IPS DF 6.9 (cell line): ENCODE results near the gene WNT8A.

ENCODE experiments used
- DNase-seq: peaks from one replicate; pipeline ENCODE4 v3.0.0-alpha.2; 2013; ENCODE audit warnings: low read depth, low spot score
- H3K27ac ChIP-seq: one replicate; pipeline ENCODE4 v1.5.1; 2013; ENCODE audit warnings: low read length, control low read depth
- H3K27me3 ChIP-seq: 2 replicates; pipeline ENCODE4 v1.6.1; 2013; ENCODE audit warnings: mild to moderate bottlenecking, low read length; ENCODE audit not compliant: control insufficient read depth, insufficient read depth
- H3K36me3 ChIP-seq: 2 replicates; pipeline ENCODE4 v1.6.1; 2013; ENCODE audit warnings: low read length; ENCODE audit not compliant: control insufficient read depth, insufficient read depth
- H3K4me1 ChIP-seq: 2 replicates; pipeline ENCODE4 v1.6.1; 2013; ENCODE audit warnings: low read length; ENCODE audit not compliant: control insufficient read depth, insufficient read depth
- H3K4me3 ChIP-seq: 2 replicates; pipeline ENCODE4 v1.5.1; 2013; ENCODE audit warnings: mild to moderate bottlenecking, low read length
- H3K9me3 ChIP-seq: 2 replicates; pipeline ENCODE4 v1.6.1; 2013; ENCODE audit warnings: low read length, inconsistent platforms; ENCODE audit not compliant: control insufficient read depth, insufficient read depth
- WGBS: extraction: QIAGEN DNeasy Blood & Tissue Kit; methylation state at CpG from one replicate; pipeline ENCODE4 v1.1.7; 2013; ENCODE audit warnings: mixed read lengths, missing lambda C conversion rate; ENCODE audit not compliant: insufficient read length, insufficient coverage; 5-methylcytosine and 5-hydroxymethylcytosine counted together

WNT8A gene

GRCh38 chr5:138109463-138110265, 25.8 kb downstream of the WNT8A start:
- no peaks in the 10 kb centered on the region for H3K9me3 ChIP-seq
- H3K36me3 ChIP-seq, result no peaks in the 10 kb centered on the region
- H3K4me1 ChIP-seq, result peaks cover 1% of the 10 kb centered on the region; the same call in 1 of the 2 replicates
- no peak overlapping the region for H3K4me3 ChIP-seq
- H3K27ac ChIP-seq, result no peak overlapping the region
- WGBS, result no CpG with 5 or more reads among the region's 1 CpG
- DNase-seq, result no peak
- H3K27me3 ChIP-seq, result no peaks in the 10 kb centered on the region

- Histone ChIP-seq H3K36me3 (no peaks in the 10 kb centered on the region), H3K27me3 (no peaks in the 10 kb centered on the region), H3K4me3 (no peak overlapping the region), H3K9me3 (no peaks in the 10 kb centered on the region), H3K4me1 (peaks cover 1% of the 10 kb centered on the region; the same call in 1 of the 2 replicates), H3K27ac (no peak overlapping the region)
- DNase-seq, result no peak
- WGBS, result no CpG with 5 or more reads among the region's 4 CpGs
These were observed 26.6 kb downstream of the WNT8A start for GRCh38 chr5:138110266-138110963.

GRCh38 chr5:138111181-138111580, 27.3 kb downstream of the WNT8A start:
- no peaks in the 10 kb centered on the region for H3K9me3 ChIP-seq
- H3K36me3 ChIP-seq, result no peaks in the 10 kb centered on the region
- H3K27me3 ChIP-seq, result no peaks in the 10 kb centered on the region
- WGBS, result no CpG with 5 or more reads among the region's 4 CpGs
- no peak for DNase-seq
- no peak overlapping the region for H3K4me3 ChIP-seq
- peaks cover 1% of the 10 kb centered on the region; the same call in 1 of the 2 replicates for H3K4me1 ChIP-seq
- H3K27ac ChIP-seq, result no peak overlapping the region

DNA sequence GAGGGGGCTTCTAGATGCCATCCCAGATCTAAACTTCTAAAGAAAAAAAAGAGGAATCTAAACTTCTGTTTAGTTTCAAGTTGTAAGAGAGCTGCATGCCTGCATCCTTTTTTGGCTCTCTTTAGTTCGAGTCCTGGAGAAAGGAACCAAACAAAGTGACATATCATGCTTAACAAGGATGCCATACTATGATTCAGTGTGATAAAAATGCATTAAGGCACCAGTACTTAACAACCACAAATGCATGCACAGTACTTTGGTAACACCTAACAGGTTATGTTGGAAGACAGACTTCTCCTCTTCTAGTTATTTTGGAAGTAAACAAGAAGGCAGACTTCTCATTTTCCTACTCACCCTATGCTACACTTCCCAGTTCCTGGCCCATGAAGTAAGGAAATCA, 28.1 kb downstream of the WNT8A start:
- Histone ChIP-seq H3K36me3 (no peaks in the 10 kb centered on the region), H3K9me3 (no peaks in the 10 kb centered on the region), H3K27ac (no peak overlapping the region), H3K4me3 (no peak overlapping the region), H3K27me3 (no peaks in the 10 kb centered on the region), H3K4me1 (peaks cover 1% of the 10 kb centered on the region; the same call in 1 of the 2 replicates)
- WGBS, result no CpG with 5 or more reads among the region's 1 CpG
- DNase-seq, result no peak

DNA sequence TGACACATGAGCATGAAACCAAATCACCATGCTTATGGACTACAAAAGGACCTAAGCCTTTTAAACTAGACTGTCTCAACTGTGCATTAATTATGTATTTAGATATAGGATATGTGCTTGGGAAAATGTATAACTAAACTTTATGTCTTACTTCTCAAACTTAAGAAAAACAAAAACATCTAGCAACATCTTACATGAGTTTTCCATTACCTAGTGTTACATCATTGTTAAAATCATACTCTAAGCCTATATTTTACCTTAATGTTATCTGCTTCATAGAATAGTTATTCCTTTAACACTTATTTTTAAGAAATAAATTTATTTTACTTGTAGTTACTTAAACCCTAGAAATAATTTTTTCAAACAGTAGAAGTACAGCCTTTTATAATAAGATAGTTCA, 31.4 kb downstream of the WNT8A start:
- no peaks in the 10 kb centered on the region for H3K36me3 ChIP-seq
- H3K9me3 ChIP-seq, result no peaks in the 10 kb centered on the region
- no peak for DNase-seq
- peaks cover 1% of the 10 kb centered on the region; the same call in 1 of the 2 replicates for H3K4me1 ChIP-seq
- no peak overlapping the region for H3K4me3 ChIP-seq
- no peaks in the 10 kb centered on the region for H3K27me3 ChIP-seq
- no peak overlapping the region for H3K27ac ChIP-seq

DNA sequence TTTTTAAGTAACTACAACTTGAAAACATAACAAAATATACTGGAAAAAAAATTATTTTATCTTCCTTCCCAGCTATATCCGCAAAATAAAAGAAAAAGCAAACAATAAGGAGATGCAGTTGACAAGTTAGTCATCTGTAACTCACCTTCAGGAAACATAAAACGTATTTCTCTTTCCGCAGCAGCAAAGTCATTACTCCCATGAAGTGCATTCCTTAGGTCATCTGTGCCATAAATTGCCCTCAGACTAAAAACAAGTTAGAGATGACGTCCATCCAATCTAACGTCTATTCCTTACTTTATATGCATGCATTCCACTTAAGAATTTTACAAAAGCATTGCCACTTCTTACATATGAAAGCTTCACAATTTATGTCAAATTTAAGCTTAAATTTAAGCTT, 44.5 kb downstream of the WNT8A start:
- no CpG with 5 or more reads among the region's 5 CpGs for WGBS
- DNase-seq, result no peak
- Histone ChIP-seq H3K4me1 (no peaks in the 10 kb centered on the region), H3K4me3 (no peak overlapping the region), H3K9me3 (no peaks in the 10 kb centered on the region), H3K36me3 (no peaks in the 10 kb centered on the region), H3K27ac (no peak overlapping the region), H3K27me3 (no peaks in the 10 kb centered on the region)

DNA sequence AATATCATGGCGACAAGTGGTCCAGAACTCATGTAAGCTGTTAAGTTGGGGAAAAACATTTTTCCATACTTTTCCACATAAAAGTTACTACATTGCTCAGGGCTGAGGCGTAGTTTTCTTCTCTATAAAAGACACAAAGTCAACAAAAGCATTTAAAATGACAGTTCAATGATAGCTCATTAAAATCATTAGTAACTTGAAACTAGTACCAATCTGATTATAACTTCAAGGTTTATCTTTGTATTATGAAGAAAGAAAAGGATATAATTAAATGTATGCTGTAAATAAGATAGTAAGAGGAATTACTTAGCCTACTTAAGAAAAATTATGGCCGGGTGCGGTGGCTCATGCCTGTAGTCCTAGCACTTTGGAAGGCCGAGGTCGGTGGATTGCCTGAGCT, 45.5 kb downstream of the WNT8A start:
- Histone ChIP-seq H3K9me3 (no peaks in the 10 kb centered on the region), H3K4me1 (no peaks in the 10 kb centered on the region), H3K27ac (no peak overlapping the region), H3K4me3 (no peak overlapping the region), H3K27me3 (no peaks in the 10 kb centered on the region), H3K36me3 (no peaks in the 10 kb centered on the region)
- WGBS, result no CpG with 5 or more reads among the region's 6 CpGs
- DNase-seq, result no peak

DNA sequence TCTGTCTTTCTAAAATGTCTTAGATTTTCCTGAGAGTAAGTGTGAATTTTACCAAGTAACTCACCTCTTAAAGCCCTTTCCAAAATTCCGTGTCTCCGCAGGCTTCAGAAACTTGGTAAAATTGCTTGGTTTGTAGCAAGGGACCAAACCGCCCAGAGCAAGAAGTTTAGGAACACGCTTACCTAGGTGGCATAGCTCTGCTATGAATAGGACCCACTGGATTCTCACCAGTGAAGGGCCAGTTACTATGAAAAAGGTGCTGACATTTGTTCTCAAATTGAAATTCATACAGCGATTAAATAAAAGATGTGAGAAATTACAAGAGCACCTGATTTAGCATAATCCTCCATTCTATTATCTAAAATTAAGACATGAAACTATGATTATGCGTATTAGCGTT, 48.7 kb downstream of the WNT8A start:
- no peak for DNase-seq
- no CpG with 5 or more reads among the region's 7 CpGs for WGBS
- Histone ChIP-seq H3K4me3 (no peak overlapping the region), H3K27me3 (no peaks in the 10 kb centered on the region), H3K9me3 (no peaks in the 10 kb centered on the region), H3K36me3 (no peaks in the 10 kb centered on the region), H3K27ac (no peak overlapping the region), H3K4me1 (no peaks in the 10 kb centered on the region)

DNA sequence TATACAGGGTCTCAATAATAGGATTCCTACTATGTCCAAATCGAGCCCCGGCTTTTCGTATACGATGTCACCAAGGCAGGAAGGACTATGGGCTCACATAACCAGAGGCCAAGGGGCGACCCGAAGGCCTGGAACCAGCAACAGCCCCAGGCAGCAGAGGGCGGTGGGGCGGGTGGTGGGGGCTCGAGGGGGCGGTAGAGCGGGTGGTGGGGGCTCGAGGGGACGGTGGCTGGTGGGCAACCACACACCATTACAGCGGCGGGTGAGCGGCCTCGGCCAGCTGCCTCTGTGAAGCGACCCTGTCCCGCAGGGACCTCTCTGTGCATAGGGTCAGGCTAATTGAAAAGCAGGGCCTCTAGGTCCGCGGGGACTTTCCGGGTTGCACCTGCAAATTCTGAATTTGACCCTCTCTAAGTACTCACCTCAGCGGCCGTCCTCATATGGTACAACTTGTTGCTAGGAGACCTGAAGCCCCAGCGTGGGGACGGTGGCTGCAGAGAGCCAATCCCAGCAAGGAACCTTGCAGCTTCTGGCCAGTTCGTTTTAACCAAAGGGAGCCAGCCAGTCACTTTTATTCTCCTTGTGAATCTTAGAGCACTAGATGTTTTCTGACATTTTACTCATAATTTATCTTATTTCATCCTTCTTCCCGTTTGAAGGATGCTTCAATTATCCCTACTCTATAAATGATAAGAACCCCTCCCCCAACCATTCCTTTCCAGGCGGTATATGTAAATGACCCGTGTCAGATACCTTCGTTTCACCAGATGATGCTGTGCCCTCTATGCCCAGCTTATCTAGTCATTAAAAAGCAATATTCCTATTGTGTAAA, 55.3 kb downstream of the WNT8A start, which contains the start of gene NME5:
Gene NME5, minus strand, starts transcription at position 480 of the 832 bp plus-strand sequence. CDS start 648 bp downstream, outside the sequence.
- Histone ChIP-seq H3K4me3 (peak within 1 kb of the TSS; percentile 61; the same call in 1 of the 2 replicates), H3K9me3 (no peaks in the 10 kb centered on the region), H3K27me3 (no peaks in the 10 kb centered on the region), H3K36me3 (no peaks in the 10 kb centered on the region), H3K4me1 (no peaks in the 10 kb centered on the region), H3K27ac (no peak within 1 kb of the TSS)
- peak; percentile 29 for DNase-seq
- WGBS, result no CpG with 5 or more reads among the region's 31 CpGs

DNA sequence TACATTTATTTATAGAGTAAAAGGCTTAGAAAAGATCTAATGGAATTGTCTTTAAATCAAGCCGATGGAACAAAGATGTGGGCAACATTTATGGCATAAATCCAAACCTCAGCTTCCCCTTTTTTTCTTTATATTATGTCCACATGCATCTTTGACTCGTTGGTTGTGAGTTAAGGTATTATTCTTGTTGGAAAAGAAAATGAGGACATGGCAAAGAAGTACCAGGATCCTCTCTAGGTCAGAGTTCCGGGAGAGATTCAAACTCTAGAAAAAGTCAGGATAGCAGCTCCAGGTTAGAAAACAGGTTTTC, 55.9 kb downstream of the WNT8A start:
- no peak overlapping the region for H3K4me3 ChIP-seq
- H3K4me1 ChIP-seq, result no peaks in the 10 kb centered on the region
- no CpG with 5 or more reads among the region's 3 CpGs for WGBS
- no peak overlapping the region for H3K27ac ChIP-seq
- no peaks in the 10 kb centered on the region for H3K27me3 ChIP-seq
- no peak for DNase-seq
- no peaks in the 10 kb centered on the region for H3K36me3 ChIP-seq
- H3K9me3 ChIP-seq, result no peaks in the 10 kb centered on the region
